Esophagus muscularis mucosa (tissue), 2 donors: ENCODE results near the gene ZNF524.

Experiments used
- POLR2A ChIP-seq: fragments of 450-650 bp; IDR thresholded peaks from one replicate; pipeline ENCODE4 v1.6.1; 2017; ENCODE audit warnings: antibody characterized with exemption, moderate library complexity, mild to moderate bottlenecking, low read depth
- POLR2AphosphoS5 ChIP-seq, 2 donors: sonication (generic); formaldehyde crosslinking; IDR thresholded peaks; one replicate each; pipeline ENCODE4 v1.6.1; 2017; ENCODE audit warnings: antibody characterized with exemption in 2 of 2

GRCh38 chr19:55611300-55611982 lies 11.4 kb downstream of the ZNF524 start:
- TF ChIP-seq POLR2A (no peak), POLR2AphosphoS5 (IDR thresholded peaks at IDR 0.05) (no peak)
